Natural killer cell treated with Interleukin-12 subunit alpha and Interleukin-12 subunit beta and Interleukin-15 and Interleukin-18, amount 100 ng/mL, for 72 hours (primary cell): Measurements from ENCODE around the gene PSG2. TPM values are rescaled to one million over a fixed set of nuclear protein-coding genes. Genes with fewer than 3 reads are reported as not detected.
"Not testable (repeated sequence)": the region's sequence is repeated elsewhere in the genome, so short reads cannot be mapped to it uniquely, and the experiment has no call there.

Experiments
- ATAC-seq, 2 donors: fragments of 150-1000 bp; cut with Tn5 transposase in 1 of 2; sonication (Bioruptor Pico), chemical (Tn5 transposase) in 1 of 2; 2 replicates each; pipeline ENCODE4 v1.10.0; 2021
- DNase-seq: peaks from one replicate; pipeline ENCODE4 v3.0.0; 2022; ENCODE audit warnings: low spot score
- H3K27ac Mint-ChIP-seq, 2 donors: 1 replicate in 1 of 2; 2 replicates in 1 of 2; pipeline ENCODE4 v1.8.0; 2022; ENCODE audit warnings: mixed read lengths in 2 of 2, mild to moderate bottlenecking in 1 of 2, moderate library complexity in 1 of 2
- H3K27me3 Mint-ChIP-seq, 2 donors: 1 replicate in 1 of 2; 2 replicates in 1 of 2; pipeline ENCODE4 v1.8.0; 2022; ENCODE audit warnings: mixed read lengths in 2 of 2
- H3K36me3 Mint-ChIP-seq: one replicate; pipeline ENCODE4 v1.8.0; 2022; ENCODE audit warnings: mixed read lengths
- H3K4me1 Mint-ChIP-seq, 2 donors: 1 replicate in 1 of 2; 2 replicates in 1 of 2; pipeline ENCODE4 v1.8.0; 2022; ENCODE audit warnings: low read depth in 2 of 2, mixed read lengths in 2 of 2, mild to moderate bottlenecking in 1 of 2
- H3K4me3 Mint-ChIP-seq: one replicate; pipeline ENCODE4 v1.8.0; 2022; ENCODE audit warnings: mixed read lengths
- H3K9me3 Mint-ChIP-seq: 2 replicates; pipeline ENCODE4 v1.8.0; 2022; ENCODE audit warnings: mixed read lengths
- total RNA-seq, 2 donors: library from RNA; stranded (reverse); gene quantifications; one replicate each; pipeline ENCODE4 v1.2.3, GENCODE V29; 2022

Gene PSG2
- not detected for total RNA-seq

- not testable (repeated sequence) for DNase-seq, H3K27me3 Mint-ChIP-seq, H3K9me3 Mint-ChIP-seq, ATAC-seq, H3K4me1 Mint-ChIP-seq, H3K4me3 Mint-ChIP-seq, H3K36me3 Mint-ChIP-seq
- H3K27ac Mint-ChIP-seq: peak within 1 kb of the TSS in 1 of 2 donors; percentile 60
These were observed at the start of gene PSG2 for GRCh38 chr19:43082601-43083000. PSG2 (minus strand) TSS chr19:43082701; CDS start chr19:43082569, 132 bp downstream.

DNA sequence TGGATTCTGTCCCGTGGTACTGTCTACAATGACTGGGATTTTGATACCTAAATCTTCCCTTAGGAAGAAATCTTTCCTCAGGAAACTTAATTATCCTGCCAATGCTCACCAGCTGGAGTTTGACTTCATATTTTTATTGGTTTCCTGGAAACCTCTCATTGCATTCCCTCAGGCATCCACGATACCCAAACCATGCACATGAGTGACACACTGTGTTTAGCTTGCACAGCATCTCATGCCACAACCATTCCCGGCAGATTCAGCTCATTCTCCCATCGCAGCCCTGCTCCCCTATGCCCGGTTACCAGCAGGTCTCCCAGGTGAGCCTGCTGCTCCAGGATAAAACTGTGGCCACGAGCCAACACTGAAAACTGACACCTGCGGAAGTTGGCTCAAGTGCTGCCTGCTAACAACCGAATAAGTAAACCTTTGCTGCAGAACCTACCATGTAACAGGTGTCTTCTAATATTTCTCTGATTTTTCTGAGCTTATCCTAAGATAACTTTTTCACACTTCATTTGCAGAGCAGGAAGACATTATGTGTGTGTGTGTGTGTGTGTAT, 48.9 kb upstream of the PSG2 start:
- not testable (repeated sequence) for ATAC-seq, H3K27ac Mint-ChIP-seq, H3K27me3 Mint-ChIP-seq, H3K4me1 Mint-ChIP-seq, DNase-seq, H3K4me3 Mint-ChIP-seq, H3K36me3 Mint-ChIP-seq, H3K9me3 Mint-ChIP-seq

DNA sequence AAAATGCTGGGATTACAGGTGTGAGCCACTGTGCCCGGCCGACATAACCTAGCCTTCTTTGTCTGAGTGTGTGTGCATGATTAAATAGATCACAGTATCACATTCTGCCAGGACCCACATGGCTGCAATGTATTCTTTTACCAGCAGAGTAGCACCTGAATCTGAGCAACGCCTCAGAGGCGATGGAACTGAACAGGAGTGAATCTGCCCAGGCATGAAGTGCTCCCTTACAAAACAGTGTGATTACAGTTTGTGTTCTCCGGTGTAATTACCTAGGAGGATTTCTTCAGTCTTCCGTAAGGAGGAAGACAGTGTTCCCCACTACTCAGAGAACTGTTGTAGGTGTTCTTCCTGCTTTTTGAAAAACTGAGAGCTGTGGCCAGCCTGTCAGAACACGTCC, 46.7 kb upstream of the PSG2 start:
- not testable (repeated sequence) for ATAC-seq, H3K27me3 Mint-ChIP-seq, DNase-seq, H3K4me3 Mint-ChIP-seq, H3K4me1 Mint-ChIP-seq, H3K27ac Mint-ChIP-seq, H3K36me3 Mint-ChIP-seq, H3K9me3 Mint-ChIP-seq

- H3K4me3 Mint-ChIP-seq, H3K27ac Mint-ChIP-seq, ATAC-seq, H3K4me1 Mint-ChIP-seq, H3K36me3 Mint-ChIP-seq, H3K9me3 Mint-ChIP-seq, H3K27me3 Mint-ChIP-seq, DNase-seq: not testable (repeated sequence)
These were observed 44.8 kb upstream of the PSG2 start for GRCh38 chr19:43127336-43127735.

GRCh38 chr19:43126720-43127119, 44.2 kb upstream of the PSG2 start:
- ATAC-seq: no peak
- Mint-ChIP-seq H3K4me3 (no peak overlapping the region), H3K27ac (no peak overlapping the region), H3K4me1 (no peaks in the 10 kb centered on the region), H3K36me3 (no peaks in the 10 kb centered on the region), H3K9me3 (peaks cover 3% of the 10 kb centered on the region), H3K27me3 (peaks cover 0 to 4% of the 10 kb centered on the region in 2 donors)
- no peak for DNase-seq

DNA sequence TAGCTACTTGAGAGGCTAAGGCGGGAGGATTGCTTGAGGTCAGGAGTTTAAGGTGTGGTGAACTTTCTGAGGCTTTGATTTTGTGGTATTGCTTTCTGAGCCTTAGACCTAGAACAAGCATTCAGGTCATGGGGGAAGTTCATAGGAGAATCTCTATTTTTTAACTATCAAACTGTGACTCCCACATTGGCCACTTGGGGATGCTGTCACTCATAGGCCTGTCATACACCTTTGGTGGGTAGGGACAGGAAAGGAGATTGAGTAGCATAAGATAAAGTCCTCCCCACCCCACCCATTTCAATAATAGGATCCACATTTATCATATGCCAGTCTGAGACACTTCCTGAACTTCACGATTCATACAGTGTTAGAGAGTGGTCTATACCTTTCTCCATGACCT, 41.9 kb upstream of the PSG2 start:
- Mint-ChIP-seq H3K36me3 (no peaks in the 10 kb centered on the region), H3K4me3 (no peak overlapping the region), H3K27me3 (peaks cover 0 to 8% of the 10 kb centered on the region in 2 donors), H3K9me3 (peaks cover 3% of the 10 kb centered on the region), H3K27ac (no peak overlapping the region), H3K4me1 (no peaks in the 10 kb centered on the region)
- ATAC-seq (no peak), DNase-seq (no peak)

- H3K4me1 Mint-ChIP-seq, ATAC-seq: not testable (repeated sequence)
These were observed 38.0 kb upstream of the PSG2 start for GRCh38 chr19:43120433-43121026.

DNA sequence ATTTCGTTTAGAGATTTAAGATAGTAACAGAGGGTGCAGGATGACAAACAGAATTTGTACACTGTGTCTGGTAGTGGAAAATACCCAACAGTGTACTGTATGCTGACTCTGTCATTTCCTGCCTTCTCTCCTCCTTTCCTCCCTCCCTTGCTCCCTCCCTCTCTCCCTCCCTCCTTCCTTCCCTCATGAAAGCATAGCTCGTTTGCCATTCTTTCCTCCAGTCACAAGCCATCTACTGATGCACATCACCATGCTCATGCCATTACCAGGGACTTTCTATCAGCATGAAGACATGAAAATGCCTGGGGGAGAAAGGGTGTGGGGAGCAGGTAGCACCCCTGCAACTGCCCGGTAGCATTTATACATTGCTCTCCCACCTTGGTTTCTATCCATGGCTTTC, 37.0 kb upstream of the PSG2 start:
- not testable (repeated sequence) for H3K36me3 Mint-ChIP-seq, H3K27ac Mint-ChIP-seq, H3K4me3 Mint-ChIP-seq, DNase-seq, H3K4me1 Mint-ChIP-seq, H3K9me3 Mint-ChIP-seq, ATAC-seq
- peaks cover 4 to 13% of the 10 kb centered on the region in 2 donors for H3K27me3 Mint-ChIP-seq

More at GRCh38 chr19:43120433-43121026, 38.0 kb upstream of the PSG2 start:
- H3K27me3 Mint-ChIP-seq: peaks cover 4 to 13% of the 10 kb centered on the region in 2 donors
- H3K36me3 Mint-ChIP-seq, H3K4me3 Mint-ChIP-seq, H3K9me3 Mint-ChIP-seq, H3K27ac Mint-ChIP-seq, DNase-seq: not testable (repeated sequence)

- ATAC-seq, H3K4me3 Mint-ChIP-seq, DNase-seq, H3K4me1 Mint-ChIP-seq, H3K27ac Mint-ChIP-seq: not testable (repeated sequence)
- H3K9me3 Mint-ChIP-seq: peaks cover 10% of the 10 kb centered on the region
- peaks cover 9 to 14% of the 10 kb centered on the region in 2 donors for H3K27me3 Mint-ChIP-seq
- peaks cover 10% of the 10 kb centered on the region for H3K36me3 Mint-ChIP-seq
These were observed 33.9 kb upstream of the PSG2 start for GRCh38 chr19:43116421-43116820.

- not testable (repeated sequence) for DNase-seq, ATAC-seq, H3K27ac Mint-ChIP-seq, H3K4me1 Mint-ChIP-seq, H3K4me3 Mint-ChIP-seq
- Mint-ChIP-seq H3K36me3 (peaks cover 10% of the 10 kb centered on the region), H3K9me3 (peaks cover 10% of the 10 kb centered on the region), H3K27me3 (peaks cover 9 to 14% of the 10 kb centered on the region in 2 donors)
These were observed 33.0 kb upstream of the PSG2 start for GRCh38 chr19:43115548-43115947.

DNA sequence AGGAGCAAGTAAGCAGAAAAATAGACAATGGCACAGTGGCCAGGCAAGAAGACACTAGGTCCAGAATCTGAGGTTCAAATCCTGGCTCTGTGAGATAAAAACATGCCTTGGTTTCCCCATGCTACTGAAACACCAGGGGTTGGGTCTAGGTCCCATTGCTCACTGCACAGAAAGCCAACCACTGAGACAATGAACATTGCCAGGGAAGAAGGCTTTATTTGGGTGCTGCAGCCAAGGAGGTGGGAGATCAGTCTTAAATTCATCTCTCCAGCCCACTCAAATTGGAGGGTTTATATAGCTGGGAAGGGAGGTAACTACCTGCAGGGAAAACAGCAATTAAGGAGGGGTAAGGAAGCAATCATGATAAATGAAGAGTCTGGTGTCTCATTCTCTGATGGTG, 32.6 kb upstream of the PSG2 start:
- not testable (repeated sequence) for H3K4me1 Mint-ChIP-seq, DNase-seq, H3K4me3 Mint-ChIP-seq, H3K27ac Mint-ChIP-seq, ATAC-seq
- Mint-ChIP-seq H3K9me3 (peaks cover 10% of the 10 kb centered on the region), H3K36me3 (peaks cover 10% of the 10 kb centered on the region), H3K27me3 (peaks cover 9 to 16% of the 10 kb centered on the region in 2 donors)

DNA sequence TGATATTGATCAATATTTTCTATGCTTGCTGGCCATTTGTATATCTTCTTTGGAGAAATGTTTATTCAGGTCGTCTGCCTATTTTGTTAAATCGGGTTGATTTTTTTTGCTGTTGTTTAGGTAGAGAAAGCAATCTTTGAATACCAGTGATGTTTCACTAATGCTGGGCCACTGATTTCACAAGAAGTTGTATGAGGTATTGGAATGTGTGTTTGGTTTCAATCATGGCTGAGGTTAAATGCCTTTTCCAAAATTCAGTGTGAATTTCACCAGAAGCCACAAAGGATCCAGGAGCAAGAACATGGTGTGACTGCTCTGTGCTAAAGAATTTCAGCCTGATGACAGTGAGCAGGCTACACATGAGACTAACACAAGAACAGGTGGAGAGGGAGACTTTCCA, 32.1 kb upstream of the PSG2 start:
- peaks cover 10% of the 10 kb centered on the region for H3K36me3 Mint-ChIP-seq
- H3K27ac Mint-ChIP-seq, DNase-seq, H3K4me1 Mint-ChIP-seq, ATAC-seq, H3K4me3 Mint-ChIP-seq: not testable (repeated sequence)
- H3K27me3 Mint-ChIP-seq: peaks cover 7 to 19% of the 10 kb centered on the region in 2 donors
- H3K9me3 Mint-ChIP-seq: peaks cover 10% of the 10 kb centered on the region

DNA sequence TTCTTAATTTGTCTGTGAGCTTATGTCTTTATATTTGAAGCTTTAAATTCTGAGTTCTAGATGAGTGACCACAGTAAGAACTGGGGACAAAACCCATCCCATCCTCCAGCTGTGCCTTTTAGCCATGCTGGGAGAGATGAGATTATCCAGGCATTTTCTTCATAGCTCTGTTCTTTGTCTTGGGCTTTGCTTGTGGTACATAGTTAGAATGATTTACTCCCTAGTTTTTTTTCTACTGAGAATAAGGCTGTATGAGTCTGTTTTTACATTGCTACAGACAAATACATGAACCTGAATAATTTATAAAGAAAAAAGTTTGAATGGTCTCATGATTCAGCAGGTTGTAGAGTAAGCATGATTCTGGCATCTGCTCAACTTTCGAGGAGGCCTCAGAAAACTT, 24.9 kb upstream of the PSG2 start:
- H3K27ac Mint-ChIP-seq, H3K4me1 Mint-ChIP-seq, DNase-seq, H3K27me3 Mint-ChIP-seq, ATAC-seq, H3K4me3 Mint-ChIP-seq: not testable (repeated sequence)
- Mint-ChIP-seq H3K9me3 (peaks cover 12% of the 10 kb centered on the region), H3K36me3 (peaks cover 19% of the 10 kb centered on the region)

DNA sequence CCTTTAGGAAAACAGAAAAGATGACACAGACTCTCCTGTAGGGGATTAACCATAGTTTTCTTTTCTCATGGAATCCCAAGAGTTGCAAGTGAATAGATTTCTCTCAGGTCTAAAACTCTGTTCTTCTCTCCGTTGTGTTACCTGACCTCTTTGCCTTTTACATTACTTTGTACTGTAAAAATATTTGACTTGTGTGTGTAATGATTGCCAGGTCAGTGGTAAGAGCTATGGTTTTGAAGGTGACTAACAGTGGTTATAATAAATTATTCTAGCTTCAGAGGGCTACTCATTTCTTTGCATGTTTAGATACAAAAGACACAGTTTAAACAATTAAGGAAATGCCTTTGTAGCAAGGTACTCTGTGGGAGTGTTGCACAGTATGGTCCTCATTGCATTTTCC, 23.0 kb upstream of the PSG2 start:
- no peak overlapping the region for H3K4me3 Mint-ChIP-seq
- ATAC-seq (no peak), DNase-seq (no peak)
- no peak overlapping the region for H3K27ac Mint-ChIP-seq
- H3K36me3 Mint-ChIP-seq: peaks cover 19% of the 10 kb centered on the region
- H3K9me3 Mint-ChIP-seq: peaks cover 12% of the 10 kb centered on the region
- no peaks in the 10 kb centered on the region for H3K4me1 Mint-ChIP-seq
- H3K27me3 Mint-ChIP-seq: peaks cover 6 to 8% of the 10 kb centered on the region in 2 donors
